GM23248 (cell line): ENCODE measurements around the gene GRM7.

Experiments
- EZH2 ChIP-seq: fragments of 200-600 bp; sonication (generic); IDR thresholded peaks from 2 replicates; pipeline ENCODE4 v1.6.1; 2018; ENCODE audit warnings: antibody characterized with exemption, mild to moderate bottlenecking; ENCODE audit not compliant: insufficient read depth, poor library complexity, severe bottlenecking
- EZH2phosphoT487 ChIP-seq: fragments of 200-600 bp; sonication (generic); IDR thresholded peaks from 2 replicates; pipeline ENCODE4 v1.6.1; 2018; ENCODE audit warnings: antibody characterized with exemption, moderate library complexity, mild to moderate bottlenecking, low read depth; ENCODE audit not compliant: insufficient read depth

DNA sequence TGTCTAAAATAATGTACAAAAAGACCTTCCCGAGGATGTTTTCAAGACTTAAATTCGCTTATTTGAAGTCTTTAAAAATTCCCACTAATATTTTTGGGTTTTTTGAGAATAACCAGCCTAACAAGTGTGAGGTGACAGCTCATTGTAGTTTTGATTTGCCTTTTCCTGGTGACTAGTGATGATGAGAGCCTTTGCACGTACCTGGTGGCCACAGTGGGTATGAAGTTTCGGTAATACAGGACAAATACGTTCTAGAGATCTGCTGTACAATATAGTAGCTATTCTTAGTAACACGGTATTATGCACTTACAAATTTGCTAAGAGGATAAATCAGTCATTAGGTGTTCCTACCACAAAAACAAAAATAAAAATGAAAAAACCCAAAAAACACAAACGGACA is 124.9 kb downstream of the GRM7 start:
- TF ChIP-seq EZH2: no peak
- no peak for TF ChIP-seq EZH2phosphoT487
